ENCODE data around the gene MEAK7. TPM values are rescaled to one million over a fixed set of nuclear protein-coding genes. Genes with fewer than 3 reads are reported as not detected.

MEAK7 gene
- polyA plus RNA-seq, 3 donors, result 2.5 to 5.0 (median 4.7) TPM

- TF ChIP-seq, protein P1, sequence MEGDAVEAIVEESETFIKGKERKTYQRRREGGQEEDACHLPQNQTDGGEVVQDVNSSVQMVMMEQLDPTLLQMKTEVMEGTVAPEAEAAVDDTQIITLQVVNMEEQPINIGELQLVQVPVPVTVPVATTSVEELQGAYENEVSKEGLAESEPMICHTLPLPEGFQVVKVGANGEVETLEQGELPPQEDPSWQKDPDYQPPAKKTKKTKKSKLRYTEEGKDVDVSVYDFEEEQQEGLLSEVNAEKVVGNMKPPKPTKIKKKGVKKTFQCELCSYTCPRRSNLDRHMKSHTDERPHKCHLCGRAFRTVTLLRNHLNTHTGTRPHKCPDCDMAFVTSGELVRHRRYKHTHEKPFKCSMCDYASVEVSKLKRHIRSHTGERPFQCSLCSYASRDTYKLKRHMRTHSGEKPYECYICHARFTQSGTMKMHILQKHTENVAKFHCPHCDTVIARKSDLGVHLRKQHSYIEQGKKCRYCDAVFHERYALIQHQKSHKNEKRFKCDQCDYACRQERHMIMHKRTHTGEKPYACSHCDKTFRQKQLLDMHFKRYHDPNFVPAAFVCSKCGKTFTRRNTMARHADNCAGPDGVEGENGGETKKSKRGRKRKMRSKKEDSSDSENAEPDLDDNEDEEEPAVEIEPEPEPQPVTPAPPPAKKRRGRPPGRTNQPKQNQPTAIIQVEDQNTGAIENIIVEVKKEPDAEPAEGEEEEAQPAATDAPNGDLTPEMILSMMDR (IDR thresholded peaks at IDR 0.05), result no peak
- no peak overlapping the region for H3K27ac ChIP-seq (ENCODE audit: low read depth in 1 of 2, low read length in 2 of 2)
- H3K4me1 ChIP-seq (ENCODE audit: control insufficient read depth in 1 of 2, insufficient read depth in 2 of 2, low read length in 2 of 2), result no peaks in the 10 kb centered on the region
- no peak overlapping the region for H3K4me3 ChIP-seq (replicated peaks in 1 of 3; ENCODE audit: low read depth in 2 of 3, low read length in 3 of 3)
- no peak overlapping the region for H3K9ac ChIP-seq (ENCODE audit: insufficient read depth, low read length, poor library complexity, severe bottlenecking)
- peaks cover 0 to 9% (median 5%) of the 10 kb centered on the region in 7 donors for H3K9me3 Mint-ChIP-seq
- H3K4me2 ChIP-seq (replicated peaks; ENCODE audit: extremely low read depth, low read length, poor library complexity, severe bottlenecking), result no peak overlapping the region
- intact Hi-C loops (cut with micrococcal nuclease), result no loop called here
- peaks cover 0 to 6% (median 0%) of the 10 kb centered on the region in 3 donors for H3K27me3 Mint-ChIP-seq (ENCODE audit: low read depth in 3 of 3)
- no peaks in the 10 kb centered on the region for H4K20me1 ChIP-seq (ENCODE audit: insufficient read depth, low read length)
- H3K36me3 Mint-ChIP-seq, result peaks cover 0 to 3% of the 10 kb centered on the region in 2 donors
- H3K36me3 ChIP-seq (replicated peaks in 1 of 2; ENCODE audit: control insufficient read depth in 1 of 2, insufficient read depth in 2 of 2, low read length in 2 of 2), result no peaks in the 10 kb centered on the region
- H3K4me1 Mint-ChIP-seq, result no peaks in the 10 kb centered on the region
- no peak for DNase-seq
- H2AFZ ChIP-seq (ENCODE audit: insufficient read depth, low read depth, low read length, poor library complexity, severe bottlenecking), result no peak overlapping the region
- peak overlapping the region in 1 of 7 donors; percentile 62 for H3K27ac Mint-ChIP-seq
- H3K9me3 ChIP-seq (replicated peaks in 1 of 2; ENCODE audit: control insufficient read depth in 1 of 2, insufficient read depth in 1 of 2, low read length in 2 of 2), result peaks cover 0 to 5% of the 10 kb centered on the region in 2 donors
- no peak overlapping the region for H3K4me3 Mint-ChIP-seq
- H3K79me2 ChIP-seq (ENCODE audit: insufficient read depth, low read length), result no peaks in the 10 kb centered on the region
- no peaks in the 10 kb centered on the region for H3K27me3 ChIP-seq (ENCODE audit: control insufficient read depth in 2 of 2, insufficient read depth in 2 of 2, low read length in 2 of 2)
- 94% methylated on average over 30 of the region's 30 CpGs for WGBS (ENCODE audit: insufficient coverage)
Observed at GRCh38 chr16:84461413-84462295, 42.8 kb downstream of the MEAK7 start.

DNA sequence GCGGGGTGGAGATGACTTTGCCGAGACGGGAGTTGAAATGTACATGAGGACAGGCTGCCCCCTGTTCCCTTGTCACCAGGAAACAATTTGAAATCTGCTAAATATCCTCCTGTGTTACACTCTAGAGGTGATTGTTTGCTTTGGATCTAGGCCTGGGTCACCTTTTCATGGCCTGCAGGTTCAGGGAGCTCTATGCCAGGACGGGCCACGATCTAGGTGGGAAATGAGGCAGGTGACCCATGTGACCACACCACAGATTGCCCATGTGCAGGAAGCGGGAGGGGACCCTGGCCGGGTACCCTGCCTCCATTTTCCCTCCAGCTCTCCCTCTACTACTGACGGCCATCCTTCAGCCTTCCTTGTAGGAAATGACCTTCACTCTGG, 43.4 kb downstream of the MEAK7 start:
- H3K4me1 Mint-ChIP-seq, result no peaks in the 10 kb centered on the region
- Histone ChIP-seq H3K27ac (ENCODE audit: low read depth in 1 of 2, low read length in 2 of 2) (no peak overlapping the region), H3K9ac (ENCODE audit: insufficient read depth, low read length, poor library complexity, severe bottlenecking) (no peak overlapping the region), H4K20me1 (ENCODE audit: insufficient read depth, low read length) (no peaks in the 10 kb centered on the region), H3K9me3 (replicated peaks in 1 of 2; ENCODE audit: control insufficient read depth in 1 of 2, insufficient read depth in 1 of 2, low read length in 2 of 2) (no peaks in the 10 kb centered on the region), H3K4me3 (replicated peaks in 1 of 3; ENCODE audit: low read depth in 2 of 3, low read length in 3 of 3) (no peak overlapping the region), H3K4me1 (ENCODE audit: control insufficient read depth in 1 of 2, insufficient read depth in 2 of 2, low read length in 2 of 2) (no peaks in the 10 kb centered on the region), H3K4me2 (replicated peaks; ENCODE audit: extremely low read depth, low read length, poor library complexity, severe bottlenecking) (no peak overlapping the region), H2AFZ (ENCODE audit: insufficient read depth, low read depth, low read length, poor library complexity, severe bottlenecking) (no peak overlapping the region), H3K79me2 (ENCODE audit: insufficient read depth, low read length) (no peaks in the 10 kb centered on the region), H3K36me3 (replicated peaks in 1 of 2; ENCODE audit: control insufficient read depth in 1 of 2, insufficient read depth in 2 of 2, low read length in 2 of 2) (no peaks in the 10 kb centered on the region), H3K27me3 (ENCODE audit: control insufficient read depth in 2 of 2, insufficient read depth in 2 of 2, low read length in 2 of 2) (no peaks in the 10 kb centered on the region)
- peaks cover 0 to 7% (median 0%) of the 10 kb centered on the region in 7 donors for H3K9me3 Mint-ChIP-seq
- H3K27me3 Mint-ChIP-seq (ENCODE audit: low read depth in 3 of 3), result peaks cover 0 to 6% (median 0%) of the 10 kb centered on the region in 3 donors
- peaks cover 0 to 2% of the 10 kb centered on the region in 2 donors for H3K36me3 Mint-ChIP-seq
- DNase-seq, result no peak
- WGBS (ENCODE audit: insufficient coverage), result 95% methylated on average over 6 of the region's 8 CpGs
- H3K27ac Mint-ChIP-seq, result no peak overlapping the region
- intact Hi-C loops (cut with micrococcal nuclease), result no loop called here
- H3K4me3 Mint-ChIP-seq, result no peak overlapping the region
- TF ChIP-seq, protein P1 (IDR thresholded peaks at IDR 0.05), result no peak
